Neural crest cell (in vitro differentiated cells): ENCODE measurements around the gene DPM1. TPM values are rescaled to one million over a fixed set of nuclear protein-coding genes. Genes with fewer than 3 reads are reported as not detected.

Experiments used
- DNase-seq: peaks from one replicate; pipeline ENCODE4 v3.0.0; 2021; ENCODE audit warnings: low read depth, mixed read lengths, low spot score
- H3K27ac Mint-ChIP-seq: one replicate; pipeline ENCODE4 v1.8.0; 2021; ENCODE audit warnings: mild to moderate bottlenecking, mixed read lengths; ENCODE audit not compliant: unreplicated experiment
- H3K27me3 Mint-ChIP-seq: 2 replicates; pipeline ENCODE4 v1.8.0; 2021; ENCODE audit warnings: low read depth, mild to moderate bottlenecking, mixed read lengths
- H3K36me3 Mint-ChIP-seq: 2 replicates; pipeline ENCODE4 v1.8.0; 2021; ENCODE audit warnings: low read depth, mild to moderate bottlenecking, mixed read lengths
- H3K4me1 Mint-ChIP-seq: 2 replicates; pipeline ENCODE4 v1.8.0; 2021; ENCODE audit warnings: mixed read lengths
- H3K4me3 Mint-ChIP-seq: one replicate; pipeline ENCODE4 v1.8.0; 2021; ENCODE audit warnings: mild to moderate bottlenecking, mixed read lengths
- H3K9me3 Mint-ChIP-seq: 2 replicates; pipeline ENCODE4 v1.8.0; 2021; ENCODE audit warnings: mixed read lengths
- CTCF ChIP-seq: fragments of 200-600 bp; sonication (generic); conservative IDR thresholded peaks from 2 replicates; pipeline ENCODE4 v1.5.0; 2021; ENCODE audit warnings: antibody characterized with exemption, mild to moderate bottlenecking
- total RNA-seq: library from RNA; stranded (reverse); gene quantifications from 2 replicates; pipeline ENCODE4 v1.2.1, GENCODE V29; 2021

DPM1 gene
- total RNA-seq, 1 donor from 2014 or later: 42.9 TPM

DNA sequence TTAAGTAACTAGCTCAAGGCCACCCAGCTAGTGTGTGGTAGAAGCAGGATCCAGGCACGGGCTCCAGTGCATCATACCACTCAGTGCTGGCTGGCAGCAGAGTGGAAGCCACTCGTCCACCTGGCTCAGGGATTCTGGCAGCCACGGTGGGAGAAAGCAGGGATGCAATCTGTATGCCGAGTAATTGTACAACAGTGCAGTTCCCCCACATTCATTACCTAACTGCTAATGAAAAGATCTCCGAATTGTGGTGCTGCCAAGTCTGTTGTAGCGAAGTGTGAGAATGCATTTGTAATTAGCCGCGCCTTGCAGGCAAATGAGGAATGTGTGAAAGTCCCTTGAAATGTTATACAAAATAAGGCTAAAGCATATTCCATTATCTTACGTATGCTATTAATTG lies 35.5 kb upstream of the DPM1 start:
- Mint-ChIP-seq H3K27me3 (peaks cover 8% of the 10 kb centered on the region), H3K36me3 (no peaks in the 10 kb centered on the region), H3K4me3 (no peak overlapping the region), H3K4me1 (no peaks in the 10 kb centered on the region), H3K27ac (no peak overlapping the region), H3K9me3 (no peaks in the 10 kb centered on the region)
- no peak for TF ChIP-seq CTCF
- no peak for DNase-seq

GRCh38 chr20:50992733-50993457 lies 34.6 kb upstream of the DPM1 start:
- Mint-ChIP-seq H3K4me1 (no peaks in the 10 kb centered on the region), H3K27me3 (peaks cover 8% of the 10 kb centered on the region), H3K9me3 (no peaks in the 10 kb centered on the region), H3K4me3 (no peak overlapping the region), H3K27ac (no peak overlapping the region), H3K36me3 (no peaks in the 10 kb centered on the region)
- DNase-seq: peak; percentile 68
- TF ChIP-seq CTCF: peak; percentile 80

DNA sequence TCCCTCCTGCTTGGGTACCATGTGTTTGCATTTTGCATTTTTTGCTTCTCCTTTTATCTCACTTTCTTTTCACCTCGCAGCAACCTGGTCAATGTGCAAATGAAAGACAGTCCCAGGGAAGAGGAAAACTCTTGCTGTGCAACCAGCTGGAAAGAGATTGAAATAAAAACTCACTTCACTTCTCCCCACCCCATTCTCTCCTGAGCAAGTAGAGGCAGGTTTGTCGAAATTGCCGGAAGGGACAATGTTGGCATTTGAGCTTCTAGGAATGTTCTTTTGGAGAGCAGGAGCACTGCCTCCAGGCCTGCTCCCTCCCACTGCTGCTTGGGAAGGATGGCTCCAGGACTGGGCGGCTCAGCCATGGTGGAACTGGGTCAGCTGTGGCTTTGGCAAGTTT lies 34.0 kb upstream of the DPM1 start:
- Mint-ChIP-seq H3K27me3 (peaks cover 11% of the 10 kb centered on the region), H3K4me1 (no peaks in the 10 kb centered on the region), H3K27ac (no peak overlapping the region), H3K36me3 (no peaks in the 10 kb centered on the region), H3K4me3 (no peak overlapping the region), H3K9me3 (no peaks in the 10 kb centered on the region)
- no peak for DNase-seq
- TF ChIP-seq CTCF: no peak

DNA sequence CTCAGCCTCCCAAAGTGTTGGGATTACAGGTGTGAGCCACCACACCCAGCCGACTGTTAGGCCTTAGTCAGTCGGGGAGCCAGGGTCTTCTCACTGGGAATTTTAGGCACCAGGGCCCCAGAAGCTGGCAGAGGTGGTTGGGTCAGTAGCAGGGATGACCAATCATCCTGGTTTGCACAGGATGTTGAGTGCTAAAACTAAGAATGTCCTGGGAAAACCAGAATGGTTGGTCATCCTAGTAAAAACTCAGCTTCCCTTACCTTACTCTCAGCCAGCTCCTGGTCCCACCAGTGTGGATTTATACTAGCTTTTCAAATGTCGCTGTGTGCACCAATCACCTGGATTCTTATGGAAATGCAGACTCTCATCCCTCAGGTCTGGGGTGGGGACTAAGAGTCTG lies 32.7 kb upstream of the DPM1 start:
- no peaks in the 10 kb centered on the region for H3K36me3 Mint-ChIP-seq
- H3K9me3 Mint-ChIP-seq: no peaks in the 10 kb centered on the region
- peaks cover 16% of the 10 kb centered on the region for H3K27me3 Mint-ChIP-seq
- no peak overlapping the region for H3K27ac Mint-ChIP-seq
- no peaks in the 10 kb centered on the region for H3K4me1 Mint-ChIP-seq
- no peak for TF ChIP-seq CTCF
- H3K4me3 Mint-ChIP-seq: no peak overlapping the region
- DNase-seq: no peak

GRCh38 chr20:50987493-50988210 lies 29.3 kb upstream of the DPM1 start:
- TF ChIP-seq CTCF: peak; percentile 89
- H3K27me3 Mint-ChIP-seq: peaks cover 42% of the 10 kb centered on the region
- no peaks in the 10 kb centered on the region for H3K9me3 Mint-ChIP-seq
- DNase-seq: peak; percentile 84
- H3K4me3 Mint-ChIP-seq: no peak overlapping the region
- H3K27ac Mint-ChIP-seq: no peak overlapping the region
- no peaks in the 10 kb centered on the region for H3K36me3 Mint-ChIP-seq
- no peaks in the 10 kb centered on the region for H3K4me1 Mint-ChIP-seq
